Rectal smooth muscle tissue (tissue), 1 donor: ENCODE results near the gene SGMS1.
"Not testable (repeated sequence)": the region's sequence is repeated elsewhere in the genome, so short reads cannot be mapped to it uniquely, and the experiment has no call there.

ENCODE experiments used
- H3K27ac ChIP-seq: one replicate; pipeline ENCODE4 v1.7.0; 2013; ENCODE audit warnings: low read depth, low read length, inconsistent platforms
- H3K27me3 ChIP-seq: one replicate; pipeline ENCODE4 v1.7.0; 2013; ENCODE audit warnings: low read length; ENCODE audit not compliant: control insufficient read depth, insufficient read depth
- H3K36me3 ChIP-seq: one replicate; pipeline ENCODE4 v1.7.0; 2013; ENCODE audit warnings: low read length; ENCODE audit not compliant: control insufficient read depth, insufficient read depth
- H3K4me1 ChIP-seq: one replicate; pipeline ENCODE4 v1.7.0; 2013; ENCODE audit warnings: low read length; ENCODE audit not compliant: control insufficient read depth, insufficient read depth
- H3K4me3 ChIP-seq: one replicate; pipeline ENCODE4 v1.7.0; 2013; ENCODE audit warnings: low read length
- H3K9ac ChIP-seq: one replicate; pipeline ENCODE4 v1.7.0; 2013; ENCODE audit warnings: low read length

SGMS1 gene

DNA sequence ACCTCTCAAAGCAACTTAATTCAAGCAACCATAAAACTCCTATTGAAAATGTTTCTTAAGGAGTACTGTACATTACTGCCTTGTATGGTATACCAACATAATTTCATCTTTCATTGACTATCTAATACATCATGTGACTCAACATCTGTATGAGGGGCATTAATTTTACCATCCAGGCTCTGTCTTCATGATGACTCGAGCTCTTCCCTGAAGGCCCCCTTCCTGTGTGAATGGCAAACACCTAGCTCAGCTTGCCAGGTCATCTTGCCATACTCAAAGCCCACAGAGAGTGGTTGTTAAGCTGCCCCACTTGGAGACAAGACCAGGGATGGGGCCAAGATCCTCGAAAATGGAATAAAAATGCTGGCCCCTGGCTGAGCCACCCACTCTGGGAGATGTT is 82.4 kb downstream of the SGMS1 start:
- H3K4me1 ChIP-seq, result no peaks in the 10 kb centered on the region

DNA sequence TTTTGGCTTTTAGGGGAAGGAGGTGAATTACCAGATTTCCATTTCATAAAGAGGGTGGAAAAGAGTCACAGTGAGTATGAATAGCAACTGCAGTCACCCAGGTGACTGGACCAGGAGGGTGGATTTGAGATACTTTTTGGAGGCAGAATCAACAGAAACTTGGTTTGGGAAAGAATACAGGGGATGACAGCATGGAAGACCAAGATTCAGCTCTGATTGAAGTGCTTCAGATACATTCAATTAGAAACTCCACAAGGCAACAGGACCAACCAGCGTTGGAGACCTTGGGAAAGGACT is 83.0 kb downstream of the SGMS1 start:
- no peaks in the 10 kb centered on the region for H3K36me3 ChIP-seq

More for the DNA sequence above, 82.4 kb downstream of the SGMS1 start:
- H3K4me3 ChIP-seq, result no peak overlapping the region
- no peak overlapping the region for H3K27ac ChIP-seq
- no peaks in the 10 kb centered on the region for H3K27me3 ChIP-seq
- H3K9ac ChIP-seq, result no peak overlapping the region
- no peaks in the 10 kb centered on the region for H3K36me3 ChIP-seq

DNA sequence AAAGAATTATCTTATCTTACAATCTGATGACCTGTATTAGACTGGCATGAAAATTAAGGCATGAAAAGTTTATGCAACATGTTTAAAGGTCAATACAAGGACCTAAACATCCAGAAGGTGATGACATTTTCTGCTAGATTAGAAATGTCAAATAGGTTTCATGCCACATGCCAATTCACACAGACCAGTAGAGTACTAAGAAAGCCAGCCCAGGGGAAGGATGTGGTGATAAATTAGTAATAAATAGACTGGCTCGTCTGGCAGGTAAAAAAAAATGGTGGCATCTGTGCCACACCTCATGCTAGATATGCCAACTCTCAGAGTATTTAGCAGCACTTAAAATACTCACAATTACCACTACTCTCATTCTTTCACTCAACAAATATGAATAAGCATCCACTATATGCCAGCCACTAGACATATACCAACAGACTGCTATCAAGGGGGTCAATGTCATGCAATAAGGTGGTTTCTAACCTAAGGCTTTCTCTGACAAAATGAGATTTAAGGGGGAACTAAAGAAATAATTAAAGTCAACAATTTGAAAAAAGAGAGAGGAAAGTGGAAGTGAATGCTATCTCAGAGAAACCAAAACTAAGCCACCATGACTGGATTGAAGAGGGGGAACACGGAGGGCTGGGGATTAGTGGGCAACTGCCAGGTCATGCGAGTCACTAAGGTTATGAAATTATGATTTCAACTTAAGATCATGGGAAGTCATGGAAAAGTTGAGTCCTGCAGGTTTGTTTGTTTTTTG is 83.5 kb downstream of the SGMS1 start:
- Histone ChIP-seq H3K9ac (no peak overlapping the region), H3K4me1 (no peaks in the 10 kb centered on the region), H3K36me3 (no peaks in the 10 kb centered on the region), H3K27ac (no peak overlapping the region), H3K4me3 (no peak overlapping the region), H3K27me3 (no peaks in the 10 kb centered on the region)

More for the DNA sequence above, 83.0 kb downstream of the SGMS1 start:
- no peaks in the 10 kb centered on the region for H3K27me3 ChIP-seq
- H3K9ac ChIP-seq, result no peak overlapping the region
- no peak overlapping the region for H3K4me3 ChIP-seq
- no peaks in the 10 kb centered on the region for H3K4me1 ChIP-seq
- no peak overlapping the region for H3K27ac ChIP-seq

DNA sequence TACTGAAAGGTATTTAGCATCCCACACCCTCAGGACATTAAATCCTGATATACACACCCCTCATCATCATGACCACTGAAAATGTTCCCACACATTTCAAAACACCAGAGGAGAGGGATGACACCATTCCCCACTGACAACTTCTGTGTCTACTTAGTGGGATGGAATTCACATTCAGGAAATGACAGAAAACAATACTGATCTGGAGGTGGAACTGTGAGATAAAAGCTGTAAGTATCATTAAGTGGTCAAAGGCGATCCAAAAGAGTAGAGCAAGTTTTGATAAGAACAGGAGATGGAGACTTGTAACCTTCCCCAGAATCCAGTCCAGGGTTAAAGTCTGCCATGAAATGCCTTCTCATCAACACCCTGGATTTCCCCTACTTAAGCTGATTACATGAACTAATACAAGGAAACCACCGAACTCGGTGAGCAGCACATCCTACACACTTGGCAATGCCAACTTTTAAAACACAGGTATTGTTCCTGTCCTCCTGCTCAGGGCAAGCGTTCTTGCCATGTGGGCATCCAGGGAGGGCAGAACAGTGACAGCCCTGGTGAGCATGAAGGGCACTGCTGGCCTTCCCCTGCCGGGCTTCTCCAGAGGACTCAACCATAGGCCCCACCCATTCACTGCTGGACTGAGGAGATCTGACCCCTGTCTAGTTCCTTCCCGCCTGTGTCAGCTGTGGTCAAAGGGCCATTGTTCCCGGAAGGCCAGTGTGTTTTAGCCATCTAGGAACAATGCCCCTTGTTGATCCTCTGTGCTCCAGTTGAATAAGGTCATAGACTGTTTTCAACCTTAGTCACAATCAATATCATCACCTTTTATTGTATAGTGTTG is 85.0 kb downstream of the SGMS1 start:
- Histone ChIP-seq H3K36me3 (no peaks in the 10 kb centered on the region), H3K27ac (no peak overlapping the region), H3K9ac (no peak overlapping the region), H3K4me3 (no peak overlapping the region), H3K4me1 (no peaks in the 10 kb centered on the region), H3K27me3 (no peaks in the 10 kb centered on the region)

DNA sequence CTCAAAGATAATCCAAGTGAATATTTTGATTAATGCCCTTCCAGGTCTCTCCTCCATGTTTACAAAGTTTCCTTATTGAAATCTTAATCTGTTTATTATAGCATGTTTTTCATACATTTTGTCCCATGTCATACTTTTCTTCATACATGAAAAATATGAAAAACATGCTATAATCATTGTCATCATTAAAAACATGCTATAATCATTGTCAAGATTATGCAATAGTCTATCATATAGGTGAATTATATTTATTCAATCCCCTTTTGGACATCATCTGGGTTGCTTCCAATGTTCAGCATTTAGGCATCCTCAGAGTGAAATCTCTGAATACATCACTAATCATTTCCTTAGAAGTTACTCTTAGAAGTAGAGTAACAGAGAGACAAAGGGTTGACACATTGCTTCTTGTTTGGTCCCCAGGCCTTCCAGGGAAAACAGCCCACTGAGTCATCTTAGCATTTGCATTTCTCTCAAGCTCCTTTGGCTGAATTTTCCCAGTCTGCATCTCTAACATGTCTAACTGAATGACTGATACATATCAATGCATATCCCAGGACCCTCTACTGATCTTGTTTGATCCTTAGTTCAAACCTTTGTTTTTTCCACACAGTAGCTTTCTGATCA is 87.0 kb downstream of the SGMS1 start:
- H3K27ac ChIP-seq, result no peak overlapping the region
- H3K27me3 ChIP-seq, result no peaks in the 10 kb centered on the region
- H3K36me3 ChIP-seq, result no peaks in the 10 kb centered on the region
- H3K4me1 ChIP-seq, result no peaks in the 10 kb centered on the region
- H3K4me3 ChIP-seq, result no peak overlapping the region
- H3K9ac ChIP-seq, result no peak overlapping the region

DNA sequence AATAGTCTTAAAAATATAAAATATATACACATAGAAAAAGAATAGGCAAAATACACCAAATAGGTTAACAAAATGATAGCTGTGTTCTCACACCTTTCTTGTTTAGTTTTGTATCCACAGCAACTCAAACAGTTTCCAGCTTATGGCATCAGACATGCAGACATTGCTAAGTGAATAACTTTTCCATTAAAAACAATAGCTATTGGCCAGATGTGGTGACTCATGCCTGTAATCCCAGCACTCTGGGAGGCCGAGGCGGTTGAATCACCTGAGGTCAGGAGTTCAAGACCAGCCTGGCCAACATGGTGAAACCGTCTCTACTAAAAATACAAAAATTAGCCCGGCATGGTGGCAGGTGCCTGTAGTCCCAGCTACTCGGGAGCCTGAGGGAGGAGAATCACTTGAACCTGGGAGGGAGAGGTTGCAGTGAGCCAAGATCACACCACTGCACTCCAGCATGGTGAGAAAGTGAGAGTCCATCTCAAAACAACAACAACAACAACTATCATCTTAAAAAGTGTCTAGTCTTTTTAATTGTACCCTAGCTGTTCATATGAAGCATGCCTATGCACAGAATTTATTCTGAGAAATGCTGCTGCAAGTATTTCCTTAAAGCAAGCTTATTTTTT is 88.9 kb downstream of the SGMS1 start:
- not testable (repeated sequence) for H3K27ac ChIP-seq, H3K9ac ChIP-seq, H3K4me3 ChIP-seq, H3K4me1 ChIP-seq, H3K36me3 ChIP-seq, H3K27me3 ChIP-seq

DNA sequence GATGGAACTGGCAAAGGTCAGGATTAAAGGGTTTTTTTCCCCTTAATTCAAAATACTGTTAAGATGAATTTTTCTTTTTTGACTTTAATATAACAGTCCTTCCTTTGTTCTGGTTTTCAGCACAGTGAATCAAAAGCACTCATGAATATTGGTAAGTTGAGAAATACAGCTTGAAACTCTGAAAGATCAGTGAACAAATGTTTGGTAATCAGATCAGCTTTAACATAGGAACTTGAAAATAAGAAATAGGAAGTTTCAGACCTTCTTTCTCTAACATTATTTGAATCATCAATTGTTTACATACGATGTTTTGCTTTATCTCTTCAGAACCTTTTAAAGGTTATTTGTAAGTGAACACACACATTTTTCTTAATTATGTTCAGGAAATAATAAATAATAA is 90.5 kb downstream of the SGMS1 start:
- no peaks in the 10 kb centered on the region for H3K36me3 ChIP-seq
- no peak overlapping the region for H3K9ac ChIP-seq
- no peaks in the 10 kb centered on the region for H3K4me1 ChIP-seq
- no peak overlapping the region for H3K4me3 ChIP-seq
- no peak overlapping the region for H3K27ac ChIP-seq
- H3K27me3 ChIP-seq, result no peaks in the 10 kb centered on the region

DNA sequence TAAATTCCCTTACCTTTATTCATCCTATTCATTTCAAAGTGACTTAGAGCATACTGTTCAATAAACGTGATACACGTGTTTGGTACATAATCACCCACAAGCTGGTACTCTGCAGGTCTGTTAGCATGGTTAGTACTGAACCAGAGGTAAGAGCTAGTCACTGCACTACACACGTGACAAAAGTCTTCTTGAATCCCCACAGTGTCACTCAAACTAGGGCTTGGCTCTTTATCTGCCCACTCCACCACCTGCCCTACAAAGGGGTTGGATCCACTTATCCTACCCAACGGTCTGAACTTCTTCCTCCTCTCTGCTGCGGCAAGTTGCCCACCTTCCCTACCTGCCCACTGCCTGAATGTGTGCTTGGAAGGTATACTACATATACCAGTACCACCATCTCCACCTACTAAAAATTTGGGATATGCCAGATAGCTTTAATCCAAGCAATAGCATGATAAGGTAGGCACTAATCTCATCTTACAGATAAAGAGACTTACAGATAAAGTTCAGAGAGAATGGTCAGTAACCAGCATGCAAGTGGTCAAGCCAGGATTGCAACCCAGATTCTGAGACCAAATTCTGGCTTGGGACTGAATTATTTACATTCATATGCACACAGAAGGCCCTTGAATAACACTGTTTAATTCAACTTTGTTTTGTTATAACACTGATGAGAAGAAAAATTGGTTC is 92.2 kb downstream of the SGMS1 start:
- Histone ChIP-seq H3K4me3 (no peak overlapping the region), H3K27ac (no peak overlapping the region), H3K27me3 (no peaks in the 10 kb centered on the region), H3K4me1 (no peaks in the 10 kb centered on the region), H3K9ac (no peak overlapping the region), H3K36me3 (no peaks in the 10 kb centered on the region)

DNA sequence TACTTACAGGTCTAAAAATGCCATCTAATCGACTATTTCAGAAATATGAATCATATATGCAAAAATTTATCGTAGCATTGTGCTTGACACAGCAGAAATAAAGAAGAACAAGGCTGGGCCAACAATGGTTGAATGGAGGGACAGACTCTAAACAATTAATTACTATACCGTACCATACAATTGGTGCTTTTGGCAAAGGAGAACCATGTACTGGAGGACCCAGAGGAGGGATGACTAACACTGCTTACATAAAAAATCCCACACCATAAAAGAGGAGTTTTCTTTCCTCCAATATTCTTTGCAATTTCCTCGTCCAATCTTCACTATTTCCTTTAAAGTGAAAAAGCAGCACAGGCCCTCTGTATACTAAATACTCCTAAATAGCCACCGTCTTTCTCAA is 94.1 kb downstream of the SGMS1 start:
- Histone ChIP-seq H3K4me1 (no peaks in the 10 kb centered on the region), H3K9ac (no peak overlapping the region), H3K36me3 (no peaks in the 10 kb centered on the region), H3K4me3 (no peak overlapping the region), H3K27ac (no peak overlapping the region), H3K27me3 (no peaks in the 10 kb centered on the region)

DNA sequence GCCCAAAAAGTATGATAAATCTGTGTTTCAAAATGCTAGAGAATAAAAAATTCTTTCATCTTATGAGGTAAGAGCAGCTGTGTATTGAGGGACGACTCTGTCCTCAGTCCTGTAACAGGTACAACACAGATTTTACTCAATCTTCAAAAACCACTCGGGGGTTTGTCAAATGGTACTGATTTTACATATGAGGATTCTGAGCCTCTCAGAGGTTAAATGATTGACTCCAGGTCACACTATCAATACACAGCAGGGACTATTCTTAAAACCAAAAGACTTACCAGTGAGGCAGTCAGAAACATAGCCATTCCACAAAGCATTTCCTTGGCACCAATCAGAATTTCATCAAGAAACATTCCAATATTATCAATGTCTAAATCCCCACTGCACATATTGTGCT is 95.5 kb downstream of the SGMS1 start:
- H3K27ac ChIP-seq, result no peak overlapping the region
- H3K9ac ChIP-seq, result no peak overlapping the region
- no peaks in the 10 kb centered on the region for H3K36me3 ChIP-seq
- no peaks in the 10 kb centered on the region for H3K4me1 ChIP-seq
- H3K27me3 ChIP-seq, result no peaks in the 10 kb centered on the region
- no peak overlapping the region for H3K4me3 ChIP-seq

DNA sequence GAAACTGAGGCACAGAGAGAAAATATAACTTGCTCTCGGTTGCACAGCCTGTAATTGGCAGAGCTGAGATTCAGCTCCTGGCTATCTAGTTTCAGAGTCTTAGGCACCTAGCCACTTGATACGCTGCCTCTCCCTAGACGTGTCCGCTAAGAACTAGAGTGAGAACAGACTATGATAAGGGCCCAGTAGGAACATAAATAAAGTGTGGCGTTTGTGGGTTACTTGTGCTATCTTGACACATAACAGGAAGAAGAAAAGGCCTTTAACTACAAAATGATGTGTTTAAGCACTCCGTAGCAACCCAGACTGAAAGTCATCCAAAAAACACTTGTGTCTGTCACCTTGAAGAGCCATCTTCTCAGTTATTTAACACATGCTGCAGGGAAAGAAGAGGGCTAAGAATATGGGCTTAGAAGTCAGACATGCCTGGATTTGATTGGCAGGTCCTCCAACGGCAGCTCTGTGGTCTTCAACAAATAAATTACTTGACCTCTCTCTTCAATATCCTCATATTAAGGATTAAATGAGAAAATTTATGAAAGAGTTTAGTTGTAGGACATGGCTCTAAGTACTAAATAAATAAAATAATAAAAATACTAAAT is 96.2 kb downstream of the SGMS1 start:
- no peak overlapping the region for H3K4me3 ChIP-seq
- H3K9ac ChIP-seq, result no peak overlapping the region
- H3K27ac ChIP-seq, result no peak overlapping the region
- no peaks in the 10 kb centered on the region for H3K36me3 ChIP-seq
- no peaks in the 10 kb centered on the region for H3K27me3 ChIP-seq
- H3K4me1 ChIP-seq, result no peaks in the 10 kb centered on the region

DNA sequence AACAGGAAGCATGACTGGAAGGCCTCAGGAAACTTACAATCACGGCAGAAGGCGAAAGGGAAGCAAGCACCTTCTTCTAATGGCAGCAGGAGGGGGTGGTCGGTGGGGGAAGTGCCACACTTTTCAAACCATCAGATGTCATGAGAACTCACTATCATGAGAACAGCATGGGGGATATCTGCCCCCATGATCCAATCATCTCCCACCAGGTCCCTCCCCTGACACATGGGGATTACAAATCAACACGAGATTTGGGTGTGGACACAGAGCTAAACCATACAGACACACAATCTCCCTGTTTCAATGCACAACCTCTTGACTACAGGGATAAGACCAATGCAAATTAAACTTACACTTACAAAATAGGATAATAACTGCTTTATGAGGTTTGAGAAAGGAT is 97.6 kb downstream of the SGMS1 start:
- no peaks in the 10 kb centered on the region for H3K36me3 ChIP-seq
- H3K4me3 ChIP-seq, result no peak overlapping the region
- H3K27me3 ChIP-seq, result no peaks in the 10 kb centered on the region
- no peak overlapping the region for H3K27ac ChIP-seq
- no peak overlapping the region for H3K9ac ChIP-seq
- no peaks in the 10 kb centered on the region for H3K4me1 ChIP-seq
